Suprapubic skin (tissue), 4 donors: ENCODE results near the gene HCN4.

ENCODE experiments used
- CTCF ChIP-seq, 2 donors: fragments of 200-600 bp in 1 of 2; fragments of 450-650 bp in 1 of 2; sonication (generic) in 1 of 2; IDR thresholded peaks; one replicate each; pipeline ENCODE4 v1.5.1; 2016 to 2019; ENCODE audit warnings: antibody characterized with exemption in 2 of 2, mild to moderate bottlenecking in 1 of 2, moderate library complexity in 1 of 2
- EP300 ChIP-seq: sonication (generic); formaldehyde crosslinking; IDR thresholded peaks from one replicate; pipeline ENCODE4 v1.6.1; 2017; ENCODE audit warnings: antibody characterized with exemption
- POLR2A ChIP-seq, 2 donors: fragments of 450-650 bp; IDR thresholded peaks; one replicate each; pipeline ENCODE4 v1.6.1; 2017; ENCODE audit warnings: antibody characterized with exemption in 2 of 2, mild to moderate bottlenecking in 2 of 2, moderate library complexity in 2 of 2
- POLR2AphosphoS5 ChIP-seq, 3 donors: sonication (generic); formaldehyde crosslinking; IDR thresholded peaks; one replicate each; pipeline ENCODE4 v1.6.1; 2017; ENCODE audit warnings: antibody characterized with exemption in 3 of 3

DNA sequence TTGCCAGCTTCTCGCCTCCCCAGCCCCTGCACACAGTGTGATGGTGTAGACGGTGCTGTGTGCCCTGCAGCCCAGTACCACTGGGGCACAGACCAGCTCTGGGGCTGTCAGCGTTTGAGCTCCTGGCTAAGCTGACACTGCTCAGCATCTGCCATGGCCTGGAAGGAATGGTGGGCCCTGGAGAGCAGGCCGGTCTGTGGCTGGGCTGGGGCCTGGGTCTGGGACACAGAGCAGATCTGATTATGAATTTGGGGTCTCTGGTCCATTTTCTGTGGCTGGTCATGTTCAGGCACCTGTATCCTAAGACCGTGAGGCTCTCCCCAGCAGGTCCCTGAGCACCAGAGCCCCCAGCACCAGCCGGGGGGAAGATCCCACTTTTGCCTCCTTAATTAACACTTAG, 34.7 kb downstream of the HCN4 start:
- TF ChIP-seq CTCF (IDR thresholded peaks at IDR 0.05) (no peak), POLR2AphosphoS5 (IDR thresholded peaks at IDR 0.05) (no peak), POLR2A (IDR thresholded peaks at IDR 0.05) (no peak), EP300 (no peak)
